HS-5 (cell line): ENCODE results near the gene RILPL1.
"Not testable (repeated sequence)": the region's sequence is repeated elsewhere in the genome, so short reads cannot be mapped to it uniquely, and the experiment has no call there.

ENCODE experiments used
- DNase-seq: peaks from one replicate; pipeline ENCODE4 v3.0.0-alpha.2; 2012; ENCODE audit warnings: low read depth

Gene RILPL1

GRCh38 chr12:123530668-123531067, 2.9 kb downstream of the RILPL1 start:
- DNase-seq = no peak

- no peak for DNase-seq
These were observed 3.8 kb downstream of the RILPL1 start for GRCh38 chr12:123529686-123530085.

GRCh38 chr12:123528858-123529257, 4.7 kb downstream of the RILPL1 start:
- DNase-seq = no peak

- DNase-seq = no peak
These were observed 6.9 kb downstream of the RILPL1 start for GRCh38 chr12:123526542-123527080.

GRCh38 chr12:123524378-123524777, 9.1 kb downstream of the RILPL1 start:
- no peak for DNase-seq

- DNase-seq = no peak
These were observed 10.0 kb downstream of the RILPL1 start for GRCh38 chr12:123523518-123523917.

- no peak for DNase-seq
These were observed 11.4 kb downstream of the RILPL1 start for GRCh38 chr12:123522164-123522563.

GRCh38 chr12:123520567-123521474, 12.7 kb downstream of the RILPL1 start:
- DNase-seq = no peak

- DNase-seq = no peak
These were observed 14.1 kb downstream of the RILPL1 start for GRCh38 chr12:123519141-123520001.

GRCh38 chr12:123516216-123516780, 17.2 kb downstream of the RILPL1 start:
- DNase-seq = no peak

GRCh38 chr12:123514582-123515221, 18.8 kb downstream of the RILPL1 start:
- not testable (repeated sequence) for DNase-seq

GRCh38 chr12:123513805-123514204, 19.7 kb downstream of the RILPL1 start:
- DNase-seq = no peak

- DNase-seq = no peak
These were observed 20.5 kb downstream of the RILPL1 start for GRCh38 chr12:123512838-123513665.

GRCh38 chr12:123506843-123507236, 26.7 kb downstream of the RILPL1 start:
- no peak for DNase-seq

- no peak for DNase-seq
These were observed 27.3 kb downstream of the RILPL1 start for GRCh38 chr12:123506059-123506842.

GRCh38 chr12:123502163-123502704, 31.3 kb downstream of the RILPL1 start:
- no peak for DNase-seq

GRCh38 chr12:123499332-123499731, 34.2 kb downstream of the RILPL1 start:
- DNase-seq = no peak

- no peak for DNase-seq
These were observed 35.2 kb downstream of the RILPL1 start for GRCh38 chr12:123498126-123498825.

- DNase-seq = no peak
These were observed 36.5 kb downstream of the RILPL1 start for GRCh38 chr12:123497065-123497464.
